PFSK-1 (cell line): Measurements from ENCODE around the gene IER5.

Experiments
- FOXP2 ChIP-seq: optimal IDR thresholded peaks from 2 replicates; pipeline ENCODE3; 2011; ENCODE audit warnings: borderline replicate concordance, control low read depth, inconsistent platforms; ENCODE audit not compliant: insufficient read depth; ENCODE audit errors: extremely low read length, extremely low read depth
- POLR2AphosphoS5 ChIP-seq: IDR thresholded peaks from 2 replicates; pipeline ENCODE4 v1.6.1; 2012; ENCODE audit warnings: low read depth, mild to moderate bottlenecking, control low read depth, low read length, moderate library complexity
- SIN3A ChIP-seq: IDR thresholded peaks from 2 replicates; pipeline ENCODE4 v1.6.1; 2012; ENCODE audit warnings: mild to moderate bottlenecking, low read length, moderate library complexity, borderline replicate concordance; ENCODE audit not compliant: insufficient read depth
- TAF1 ChIP-seq: IDR thresholded peaks from 2 replicates; pipeline ENCODE4 v1.6.1; 2012; ENCODE audit warnings: low read length, control low read depth, borderline replicate concordance; ENCODE audit not compliant: insufficient read depth
- TF ChIP-seq, protein P1 (sequence below), 2 experiments: IDR thresholded peaks; 2 replicates each; pipeline versions ENCODE4 v1.6.1 to v1.8.0; 2011 to 2012; ENCODE audit warnings: low read depth in 2 of 2, low read length in 2 of 2, control low read depth in 1 of 2, inconsistent platforms in 1 of 2, mild to moderate bottlenecking in 1 of 2, moderate library complexity in 1 of 2; ENCODE audit not compliant: insufficient read depth in 1 of 2

IER5 gene

DNA sequence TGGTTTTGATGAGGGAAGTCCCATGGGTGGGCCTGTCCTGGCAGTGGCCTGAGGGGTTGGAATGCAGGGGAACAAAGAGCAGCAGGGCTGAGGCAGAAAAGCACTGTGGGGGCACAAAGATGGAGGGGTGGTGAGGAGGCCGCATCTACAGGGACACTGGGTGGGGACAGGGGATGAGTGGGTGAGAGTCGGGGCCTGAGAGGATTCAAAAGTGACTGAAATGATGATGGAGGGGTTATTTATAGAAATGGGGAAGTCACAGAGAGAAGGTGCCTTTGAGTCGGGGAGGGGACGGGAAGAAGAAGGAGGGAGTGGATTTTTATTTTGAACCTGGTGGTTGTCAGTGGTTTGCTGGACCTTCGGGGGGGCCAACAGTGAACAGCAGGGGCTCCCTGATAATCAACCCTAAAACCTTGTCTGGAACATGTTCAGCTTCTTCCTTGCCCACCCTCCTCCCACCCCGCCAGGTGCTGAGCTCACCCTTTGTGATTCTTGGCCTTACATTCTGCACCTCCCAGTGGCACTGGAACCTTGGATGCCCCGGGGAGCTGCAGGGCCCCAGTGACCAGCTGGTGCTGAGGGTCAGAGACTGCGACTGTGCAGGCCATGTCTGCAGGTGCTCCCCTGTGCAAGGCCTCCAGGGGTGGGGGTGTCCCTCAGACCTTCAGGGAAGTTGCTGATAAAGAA, 42.9 kb downstream of the IER5 start:
- no peak for TF ChIP-seq TAF1
- no peak for TF ChIP-seq SIN3A
- TF ChIP-seq POLR2AphosphoS5 = no peak
- TF ChIP-seq, protein P1, sequence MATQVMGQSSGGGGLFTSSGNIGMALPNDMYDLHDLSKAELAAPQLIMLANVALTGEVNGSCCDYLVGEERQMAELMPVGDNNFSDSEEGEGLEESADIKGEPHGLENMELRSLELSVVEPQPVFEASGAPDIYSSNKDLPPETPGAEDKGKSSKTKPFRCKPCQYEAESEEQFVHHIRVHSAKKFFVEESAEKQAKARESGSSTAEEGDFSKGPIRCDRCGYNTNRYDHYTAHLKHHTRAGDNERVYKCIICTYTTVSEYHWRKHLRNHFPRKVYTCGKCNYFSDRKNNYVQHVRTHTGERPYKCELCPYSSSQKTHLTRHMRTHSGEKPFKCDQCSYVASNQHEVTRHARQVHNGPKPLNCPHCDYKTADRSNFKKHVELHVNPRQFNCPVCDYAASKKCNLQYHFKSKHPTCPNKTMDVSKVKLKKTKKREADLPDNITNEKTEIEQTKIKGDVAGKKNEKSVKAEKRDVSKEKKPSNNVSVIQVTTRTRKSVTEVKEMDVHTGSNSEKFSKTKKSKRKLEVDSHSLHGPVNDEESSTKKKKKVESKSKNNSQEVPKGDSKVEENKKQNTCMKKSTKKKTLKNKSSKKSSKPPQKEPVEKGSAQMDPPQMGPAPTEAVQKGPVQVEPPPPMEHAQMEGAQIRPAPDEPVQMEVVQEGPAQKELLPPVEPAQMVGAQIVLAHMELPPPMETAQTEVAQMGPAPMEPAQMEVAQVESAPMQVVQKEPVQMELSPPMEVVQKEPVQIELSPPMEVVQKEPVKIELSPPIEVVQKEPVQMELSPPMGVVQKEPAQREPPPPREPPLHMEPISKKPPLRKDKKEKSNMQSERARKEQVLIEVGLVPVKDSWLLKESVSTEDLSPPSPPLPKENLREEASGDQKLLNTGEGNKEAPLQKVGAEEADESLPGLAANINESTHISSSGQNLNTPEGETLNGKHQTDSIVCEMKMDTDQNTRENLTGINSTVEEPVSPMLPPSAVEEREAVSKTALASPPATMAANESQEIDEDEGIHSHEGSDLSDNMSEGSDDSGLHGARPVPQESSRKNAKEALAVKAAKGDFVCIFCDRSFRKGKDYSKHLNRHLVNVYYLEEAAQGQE (IDR thresholded peaks at IDR 0.05; ENCODE audit: insufficient read depth in 1 of 2, low read depth in 2 of 2, low read length in 2 of 2) = no peak
- TF ChIP-seq FOXP2 = no peak

DNA sequence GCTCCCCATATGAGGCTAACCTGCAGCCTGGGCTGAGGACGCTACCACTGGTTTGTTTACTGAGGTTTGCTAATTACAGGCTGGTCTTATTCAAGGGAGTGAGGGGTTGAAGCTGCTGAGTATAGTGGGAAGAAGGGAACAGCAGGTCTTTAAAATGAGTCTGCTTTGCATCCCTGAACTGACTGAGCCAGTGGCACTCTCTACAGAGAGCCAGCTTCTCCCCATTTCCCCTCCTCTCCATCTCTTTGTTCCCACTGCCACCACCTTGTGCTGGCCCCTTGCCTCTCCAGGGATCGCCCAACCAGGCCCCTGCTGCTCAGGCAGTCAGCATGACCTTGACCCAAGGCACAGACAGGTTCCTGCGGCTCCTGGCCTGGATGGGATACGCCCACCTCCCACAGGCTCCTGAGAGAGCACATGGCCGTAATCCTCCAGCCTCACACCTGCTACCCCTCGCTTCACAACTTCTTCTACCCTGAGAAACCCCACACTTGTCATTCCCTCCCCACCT, 45.0 kb downstream of the IER5 start:
- TF ChIP-seq FOXP2 = no peak
- no peak for TF ChIP-seq POLR2AphosphoS5
- TF ChIP-seq SIN3A = no peak
- TF ChIP-seq, protein P1 (IDR thresholded peaks at IDR 0.05; ENCODE audit: insufficient read depth in 1 of 2, low read depth in 2 of 2, low read length in 2 of 2) = no peak
- TF ChIP-seq TAF1 = no peak

DNA sequence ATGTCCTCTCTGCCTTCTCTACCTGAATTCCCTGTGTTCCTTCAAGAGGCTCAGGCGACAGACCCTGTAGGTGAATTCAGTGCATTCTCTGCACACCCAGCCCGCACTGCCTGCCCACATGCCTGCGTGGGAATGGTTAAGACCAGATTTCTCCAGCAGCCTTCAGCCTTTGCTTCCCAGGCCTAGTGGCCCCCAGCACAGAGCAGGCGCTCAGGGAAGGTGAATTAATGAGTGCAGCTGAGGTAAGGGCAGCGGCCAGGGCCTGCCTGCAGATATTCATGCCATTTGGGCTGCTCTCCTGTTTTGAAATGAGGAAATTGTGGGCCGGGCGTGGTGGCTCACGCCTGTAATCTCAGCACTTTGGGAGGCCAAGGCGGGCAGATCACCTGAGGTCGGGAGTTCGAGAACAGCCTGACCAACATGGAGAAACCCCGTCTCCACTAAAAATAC, 45.5 kb downstream of the IER5 start:
- no peak for TF ChIP-seq FOXP2
- TF ChIP-seq, protein P1 (IDR thresholded peaks at IDR 0.05; ENCODE audit: insufficient read depth in 1 of 2, low read depth in 2 of 2, low read length in 2 of 2) = no peak
- TF ChIP-seq SIN3A = no peak
- TF ChIP-seq POLR2AphosphoS5 = no peak
- no peak for TF ChIP-seq TAF1

DNA sequence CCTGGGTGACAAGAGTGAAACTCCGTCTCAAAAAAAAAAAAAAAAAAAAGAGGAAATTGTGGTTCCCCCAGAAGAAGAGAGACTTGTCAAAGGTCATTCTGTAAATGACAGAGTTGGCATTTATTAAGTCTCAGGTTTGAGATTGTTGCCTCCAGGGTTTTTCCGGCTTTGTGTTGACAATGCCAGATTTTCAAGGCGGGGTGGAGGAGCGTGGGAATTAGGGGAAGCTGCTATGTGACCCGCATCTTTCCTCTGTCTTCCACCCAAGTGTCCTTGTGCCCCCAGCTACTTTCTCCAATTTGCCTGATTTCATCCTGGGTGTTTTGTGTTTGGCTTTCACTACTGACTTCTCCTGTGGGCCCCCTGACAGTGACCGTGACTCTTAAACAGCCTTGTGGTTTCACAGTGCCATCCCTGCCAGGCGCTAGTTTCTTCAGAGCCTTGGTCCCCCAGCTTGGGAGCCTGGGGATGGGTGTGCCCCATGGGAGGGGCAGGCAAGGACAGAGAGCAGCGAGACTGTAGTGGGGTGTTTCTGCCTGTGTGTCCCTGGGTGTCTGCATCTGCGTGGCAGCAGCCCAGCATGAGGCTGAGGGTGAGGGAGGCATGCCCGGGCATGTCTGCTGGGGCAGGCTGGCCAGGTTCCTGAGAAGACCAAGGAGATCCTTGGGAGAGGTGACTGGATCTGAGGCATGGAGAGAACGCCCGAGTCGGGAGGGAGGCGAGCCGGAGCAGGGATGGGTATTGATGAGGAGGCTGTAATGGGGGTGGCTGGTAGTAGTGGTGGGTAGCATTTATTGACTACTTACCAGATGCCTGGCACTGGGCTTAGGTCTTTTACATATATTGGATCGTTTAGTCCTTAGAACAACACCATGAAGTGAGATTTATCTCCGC, 46.3 kb downstream of the IER5 start:
- no peak for TF ChIP-seq TAF1
- TF ChIP-seq, protein P1 (IDR thresholded peaks at IDR 0.05; ENCODE audit: insufficient read depth in 1 of 2, low read depth in 2 of 2, low read length in 2 of 2) = no peak
- no peak for TF ChIP-seq FOXP2
- TF ChIP-seq SIN3A = no peak
- TF ChIP-seq POLR2AphosphoS5 = no peak
